Type B pancreatic cell (in vitro differentiated cells): ENCODE data around the gene PKNOX2. TPM values are rescaled to one million over a fixed set of nuclear protein-coding genes. Genes with fewer than 3 reads are reported as not detected.

ENCODE experiments used
- DNase-seq: peaks from one replicate; pipeline ENCODE4 v3.0.0; 2021; ENCODE audit warnings: mixed read lengths; ENCODE audit not compliant: unreplicated experiment; ENCODE audit errors: extremely low spot score
- H3K27ac Mint-ChIP-seq: 2 replicates; pipeline ENCODE4 v1.8.0; 2021; ENCODE audit warnings: mild to moderate bottlenecking, mixed read lengths
- H3K27me3 Mint-ChIP-seq: 2 replicates; pipeline ENCODE4 v1.8.0; 2021; ENCODE audit warnings: mixed read lengths
- H3K36me3 Mint-ChIP-seq: 2 replicates; pipeline ENCODE4 v1.8.0; 2021; ENCODE audit warnings: mixed read lengths
- H3K4me1 Mint-ChIP-seq: one replicate; pipeline ENCODE4 v1.8.0; 2021; ENCODE audit warnings: mixed read lengths; ENCODE audit not compliant: unreplicated experiment
- H3K4me3 Mint-ChIP-seq: 2 replicates; pipeline ENCODE4 v1.8.0; 2021; ENCODE audit warnings: mild to moderate bottlenecking, mixed read lengths
- H3K9me3 Mint-ChIP-seq: 2 replicates; pipeline ENCODE4 v1.8.0; 2021; ENCODE audit warnings: mixed read lengths
- total RNA-seq: library from RNA; stranded (reverse); gene quantifications from 2 replicates; pipeline ENCODE4 v1.2.1, GENCODE V29; 2021; ENCODE audit warnings: low replicate concordance
- TF ChIP-seq, protein P1 (sequence below): fragments of 200-600 bp; sonication (generic); conservative IDR thresholded peaks from 2 replicates; pipeline ENCODE4 v1.5.0; 2021; ENCODE audit warnings: antibody characterized with exemption, mild to moderate bottlenecking

PKNOX2 gene
- total RNA-seq, 1 donor from 2014 or later, result 15.3 TPM

DNA sequence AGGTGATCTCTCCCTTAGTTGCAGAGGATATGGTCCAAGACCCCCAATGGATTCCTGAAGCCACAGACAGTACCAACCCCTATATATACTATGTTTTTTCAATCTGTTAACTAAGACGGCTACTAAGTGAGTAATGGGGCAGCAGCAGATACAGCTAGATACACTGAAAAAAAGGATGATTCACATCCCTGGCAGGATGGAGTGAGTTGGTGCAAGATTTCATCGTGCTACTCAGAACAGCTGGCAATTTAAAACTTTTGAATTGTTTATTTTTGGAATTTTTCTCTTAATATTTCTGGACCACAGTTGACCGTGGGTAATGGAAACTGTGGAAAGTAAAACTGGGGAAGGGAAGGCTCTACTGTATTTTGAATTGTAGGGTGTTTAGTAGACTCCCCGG, 36.1 kb upstream of the PKNOX2 start:
- no peak for DNase-seq
- no peak overlapping the region for H3K27ac Mint-ChIP-seq
- peaks cover 31% of the 10 kb centered on the region for H3K27me3 Mint-ChIP-seq
- H3K9me3 Mint-ChIP-seq, result peaks cover 8% of the 10 kb centered on the region
- H3K4me3 Mint-ChIP-seq, result no peak overlapping the region
- no peaks in the 10 kb centered on the region for H3K36me3 Mint-ChIP-seq
- TF ChIP-seq, protein P1, sequence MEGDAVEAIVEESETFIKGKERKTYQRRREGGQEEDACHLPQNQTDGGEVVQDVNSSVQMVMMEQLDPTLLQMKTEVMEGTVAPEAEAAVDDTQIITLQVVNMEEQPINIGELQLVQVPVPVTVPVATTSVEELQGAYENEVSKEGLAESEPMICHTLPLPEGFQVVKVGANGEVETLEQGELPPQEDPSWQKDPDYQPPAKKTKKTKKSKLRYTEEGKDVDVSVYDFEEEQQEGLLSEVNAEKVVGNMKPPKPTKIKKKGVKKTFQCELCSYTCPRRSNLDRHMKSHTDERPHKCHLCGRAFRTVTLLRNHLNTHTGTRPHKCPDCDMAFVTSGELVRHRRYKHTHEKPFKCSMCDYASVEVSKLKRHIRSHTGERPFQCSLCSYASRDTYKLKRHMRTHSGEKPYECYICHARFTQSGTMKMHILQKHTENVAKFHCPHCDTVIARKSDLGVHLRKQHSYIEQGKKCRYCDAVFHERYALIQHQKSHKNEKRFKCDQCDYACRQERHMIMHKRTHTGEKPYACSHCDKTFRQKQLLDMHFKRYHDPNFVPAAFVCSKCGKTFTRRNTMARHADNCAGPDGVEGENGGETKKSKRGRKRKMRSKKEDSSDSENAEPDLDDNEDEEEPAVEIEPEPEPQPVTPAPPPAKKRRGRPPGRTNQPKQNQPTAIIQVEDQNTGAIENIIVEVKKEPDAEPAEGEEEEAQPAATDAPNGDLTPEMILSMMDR, result no peak
- H3K4me1 Mint-ChIP-seq, result peaks cover 24% of the 10 kb centered on the region

DNA sequence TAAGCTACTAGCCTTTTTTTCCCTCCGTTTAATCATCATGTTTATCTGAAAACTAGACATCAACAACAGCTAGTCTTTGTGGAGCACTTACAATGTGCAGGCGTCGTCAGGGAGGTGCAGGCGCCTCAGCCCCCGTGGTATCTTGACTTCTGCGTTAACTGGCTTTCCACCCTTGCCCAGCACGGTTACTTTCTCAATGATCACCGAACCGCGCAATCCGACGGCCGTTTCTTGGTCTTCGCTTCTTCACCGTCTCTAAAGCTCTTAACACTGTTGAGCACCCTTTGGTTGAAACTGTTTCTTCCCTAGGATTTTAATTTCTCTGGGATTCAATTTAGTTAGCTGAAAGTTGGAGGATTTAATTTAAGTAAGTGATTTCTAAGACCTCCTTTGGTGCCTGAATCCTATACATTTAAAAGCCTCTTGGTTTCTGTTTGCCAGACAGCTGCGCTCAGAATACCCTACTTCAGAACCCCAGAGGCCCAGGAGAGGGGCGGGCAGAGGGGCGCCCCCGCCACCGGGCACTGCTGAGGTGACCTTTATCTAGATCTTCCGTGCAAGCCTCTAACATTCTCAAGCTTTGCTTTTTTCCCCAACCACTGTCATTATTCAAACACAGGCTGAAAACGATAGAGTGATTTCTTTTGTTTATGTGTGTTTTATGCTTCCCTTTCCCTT, 35.1 kb upstream of the PKNOX2 start:
- Mint-ChIP-seq H3K27me3 (peaks cover 38% of the 10 kb centered on the region), H3K4me3 (peak overlapping the region; percentile 0), H3K4me1 (peaks cover 16% of the 10 kb centered on the region), H3K36me3 (no peaks in the 10 kb centered on the region), H3K9me3 (no peaks in the 10 kb centered on the region), H3K27ac (no peak overlapping the region)
- TF ChIP-seq, protein P1, result no peak
- no peak for DNase-seq

DNA sequence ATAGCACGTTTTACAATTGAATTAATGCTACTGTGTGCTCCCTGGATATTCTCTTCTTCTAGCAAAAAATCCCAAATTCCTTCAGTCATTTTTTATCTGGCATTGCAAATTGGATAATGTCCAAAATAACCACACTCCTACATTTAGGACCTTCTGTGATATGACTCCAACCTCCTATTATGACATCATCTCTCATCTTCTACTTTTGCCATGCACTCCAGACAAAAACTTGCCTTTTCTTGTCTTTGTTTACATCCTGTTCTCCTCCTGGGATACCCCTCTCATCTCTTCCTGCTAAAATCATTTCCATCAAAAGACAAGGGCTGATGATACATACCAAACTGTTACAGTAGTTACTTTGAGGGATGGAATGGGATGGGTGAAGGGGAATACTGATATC, 32.5 kb upstream of the PKNOX2 start:
- no peaks in the 10 kb centered on the region for H3K9me3 Mint-ChIP-seq
- no peak for DNase-seq
- no peaks in the 10 kb centered on the region for H3K36me3 Mint-ChIP-seq
- H3K4me1 Mint-ChIP-seq, result peaks cover 16% of the 10 kb centered on the region
- H3K4me3 Mint-ChIP-seq, result no peak overlapping the region
- TF ChIP-seq, protein P1, result no peak
- peaks cover 39% of the 10 kb centered on the region for H3K27me3 Mint-ChIP-seq
- H3K27ac Mint-ChIP-seq, result no peak overlapping the region

DNA sequence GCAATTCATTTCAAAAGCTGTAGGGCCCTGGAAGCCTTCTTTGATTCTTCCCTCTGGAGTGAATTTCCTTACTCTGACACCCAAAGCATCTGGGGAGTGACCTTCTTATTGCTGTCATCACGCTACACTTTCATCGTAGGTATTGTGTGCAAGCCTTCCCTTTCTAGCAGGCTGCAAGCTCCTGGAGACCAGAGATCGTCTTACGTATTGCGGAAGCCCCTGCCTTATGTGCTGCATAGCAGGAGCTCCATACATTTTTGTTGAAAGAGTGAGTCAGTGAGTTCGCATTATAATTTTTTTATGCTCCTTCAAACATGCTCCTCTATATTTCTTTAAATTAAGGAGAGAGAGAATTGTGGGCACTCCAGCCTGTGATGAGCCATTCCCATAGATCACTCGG, 32.0 kb upstream of the PKNOX2 start:
- no peak overlapping the region for H3K27ac Mint-ChIP-seq

DNA sequence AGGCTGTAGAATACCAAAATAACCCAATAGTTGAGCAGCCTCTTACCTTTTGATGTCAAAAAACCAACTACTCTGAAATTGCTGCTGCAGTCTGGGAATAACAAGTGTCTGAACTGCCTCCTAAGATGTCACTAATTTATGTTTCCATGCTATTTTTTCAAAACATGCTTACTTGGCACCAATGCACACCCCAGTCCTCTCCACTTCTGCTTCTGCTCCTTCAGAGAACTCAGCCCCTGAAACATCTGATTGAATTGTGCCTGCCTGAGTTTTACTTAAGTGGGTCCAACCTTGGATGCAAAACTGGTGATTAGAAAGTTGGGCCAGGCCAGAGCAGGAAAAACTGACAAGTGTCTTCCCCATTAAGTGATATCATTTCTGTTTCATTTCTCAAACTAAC, 28.6 kb upstream of the PKNOX2 start:
- Mint-ChIP-seq H3K9me3 (no peaks in the 10 kb centered on the region), H3K4me1 (peaks cover 44% of the 10 kb centered on the region), H3K27me3 (peaks cover 40% of the 10 kb centered on the region), H3K36me3 (no peaks in the 10 kb centered on the region), H3K4me3 (no peak overlapping the region), H3K27ac (no peak overlapping the region)
- TF ChIP-seq, protein P1, result no peak
- DNase-seq, result no peak

More for the DNA sequence above, 32.0 kb upstream of the PKNOX2 start:
- DNase-seq, result no peak
- TF ChIP-seq, protein P1, result no peak
- no peak overlapping the region for H3K4me3 Mint-ChIP-seq
- H3K9me3 Mint-ChIP-seq, result no peaks in the 10 kb centered on the region
- H3K36me3 Mint-ChIP-seq, result no peaks in the 10 kb centered on the region
- peaks cover 34% of the 10 kb centered on the region for H3K27me3 Mint-ChIP-seq
- H3K4me1 Mint-ChIP-seq, result peaks cover 17% of the 10 kb centered on the region
